ENCODE results near the gene PEX7. TPM values are rescaled to one million over a fixed set of nuclear protein-coding genes. Genes with fewer than 3 reads are reported as not detected.

Gene PEX7
- total RNA-seq, 2 donors from 2014 or later: 11.3 to 12.7 TPM

DNA sequence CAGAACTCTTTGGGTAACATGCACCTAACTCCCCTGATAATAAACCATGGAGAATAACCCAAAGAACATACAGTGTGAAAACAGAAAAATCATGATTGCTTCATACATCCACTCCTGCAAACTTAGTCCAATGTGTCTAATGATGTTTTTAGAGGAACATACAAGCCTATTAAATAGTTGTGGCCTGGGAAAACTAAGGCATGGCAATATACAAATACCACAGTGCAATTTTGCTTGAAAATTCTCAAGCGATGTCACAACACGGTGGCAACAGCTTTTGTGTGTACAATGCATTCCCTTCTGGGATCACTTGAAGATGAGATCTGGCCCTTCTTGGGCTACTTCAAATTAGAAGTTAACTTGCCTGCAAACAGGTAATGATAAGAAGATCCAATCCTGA, 46.8 kb upstream of the PEX7 start:
- TF ChIP-seq, protein P1, sequence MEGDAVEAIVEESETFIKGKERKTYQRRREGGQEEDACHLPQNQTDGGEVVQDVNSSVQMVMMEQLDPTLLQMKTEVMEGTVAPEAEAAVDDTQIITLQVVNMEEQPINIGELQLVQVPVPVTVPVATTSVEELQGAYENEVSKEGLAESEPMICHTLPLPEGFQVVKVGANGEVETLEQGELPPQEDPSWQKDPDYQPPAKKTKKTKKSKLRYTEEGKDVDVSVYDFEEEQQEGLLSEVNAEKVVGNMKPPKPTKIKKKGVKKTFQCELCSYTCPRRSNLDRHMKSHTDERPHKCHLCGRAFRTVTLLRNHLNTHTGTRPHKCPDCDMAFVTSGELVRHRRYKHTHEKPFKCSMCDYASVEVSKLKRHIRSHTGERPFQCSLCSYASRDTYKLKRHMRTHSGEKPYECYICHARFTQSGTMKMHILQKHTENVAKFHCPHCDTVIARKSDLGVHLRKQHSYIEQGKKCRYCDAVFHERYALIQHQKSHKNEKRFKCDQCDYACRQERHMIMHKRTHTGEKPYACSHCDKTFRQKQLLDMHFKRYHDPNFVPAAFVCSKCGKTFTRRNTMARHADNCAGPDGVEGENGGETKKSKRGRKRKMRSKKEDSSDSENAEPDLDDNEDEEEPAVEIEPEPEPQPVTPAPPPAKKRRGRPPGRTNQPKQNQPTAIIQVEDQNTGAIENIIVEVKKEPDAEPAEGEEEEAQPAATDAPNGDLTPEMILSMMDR (IDR thresholded peaks at IDR 0.05): no peak
- Histone ChIP-seq H3K27me3 (no peaks in the 10 kb centered on the region), H3K4me3 (no peak overlapping the region), H3K4me1 (no peaks in the 10 kb centered on the region), H3K27ac (no peak overlapping the region), H3K36me3 (no peaks in the 10 kb centered on the region), H3K9ac (ENCODE audit: low read depth in 2 of 2, low read length in 2 of 2) (no peak overlapping the region), H3K9me3 (no peaks in the 10 kb centered on the region)
- intact Hi-C loops (cut with DNase I): no loop called here
- DNase-seq: no peak

DNA sequence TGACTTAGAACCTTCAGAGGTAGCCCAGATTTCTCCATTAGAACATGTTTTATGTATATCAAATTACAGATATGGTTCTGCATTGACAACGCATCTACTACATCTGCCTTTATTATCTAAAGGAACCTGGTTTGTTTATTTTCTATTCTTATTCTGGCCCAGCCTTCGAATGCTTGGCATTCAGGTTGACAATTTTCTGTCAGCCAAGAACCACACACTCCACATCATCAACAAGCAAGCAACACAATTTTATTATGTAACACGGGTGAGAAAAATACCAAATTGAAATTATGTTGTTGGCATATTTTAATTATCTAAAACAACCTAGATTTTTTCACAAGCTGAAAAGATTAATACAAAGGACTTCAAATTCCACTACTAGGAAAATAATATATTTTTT, 44.7 kb upstream of the PEX7 start:
- TF ChIP-seq, protein P1 (IDR thresholded peaks at IDR 0.05): no peak
- Histone ChIP-seq H3K27me3 (no peaks in the 10 kb centered on the region), H3K27ac (no peak overlapping the region), H3K36me3 (no peaks in the 10 kb centered on the region), H3K4me1 (no peaks in the 10 kb centered on the region), H3K9me3 (no peaks in the 10 kb centered on the region), H3K4me3 (no peak overlapping the region), H3K9ac (ENCODE audit: low read depth in 2 of 2, low read length in 2 of 2) (no peak overlapping the region)
- DNase-seq: no peak
- intact Hi-C loops (cut with DNase I): no loop called here

DNA sequence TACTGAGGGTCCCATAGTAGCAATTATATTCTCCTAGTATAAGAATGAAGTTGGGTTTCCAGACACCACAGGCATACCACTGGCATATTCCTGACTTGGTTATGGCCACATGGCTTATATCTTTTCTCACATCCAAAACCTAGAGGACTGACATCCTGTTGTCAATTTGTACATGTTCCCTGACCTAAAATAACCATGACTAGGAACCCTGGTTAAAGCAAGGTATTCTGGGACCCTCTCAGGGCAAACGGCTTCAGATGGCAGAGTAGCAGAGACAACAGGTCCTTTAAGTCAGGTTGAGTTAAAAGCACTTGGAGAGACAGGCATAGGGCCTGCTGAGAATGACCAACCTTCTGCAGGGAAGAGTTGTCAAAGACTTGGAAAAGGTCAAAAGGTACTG, 42.7 kb upstream of the PEX7 start:
- no peak overlapping the region for H3K9ac ChIP-seq (ENCODE audit: low read depth in 2 of 2, low read length in 2 of 2)
- H3K4me1 ChIP-seq: peaks cover 8% of the 10 kb centered on the region
- DNase-seq: no peak

DNA sequence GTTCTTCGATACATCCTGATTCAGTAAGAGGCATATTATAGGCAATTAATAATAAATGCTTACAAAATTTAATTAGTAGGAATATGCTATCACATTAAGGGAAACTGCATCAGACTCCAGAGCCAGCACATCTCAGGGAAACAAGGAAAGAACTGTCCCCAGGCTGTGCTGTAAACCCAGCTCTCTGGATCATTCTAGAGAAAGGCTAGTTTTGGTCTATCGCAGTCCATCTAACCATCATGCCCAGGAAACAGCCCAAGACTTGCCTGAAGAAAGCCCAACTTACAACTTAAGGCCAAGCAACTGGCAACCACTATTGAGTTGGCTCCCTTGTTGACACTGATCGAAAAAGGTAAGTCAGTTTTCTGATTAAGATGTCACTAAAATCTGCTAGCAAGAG, 41.4 kb upstream of the PEX7 start:
- Histone ChIP-seq H3K27me3 (no peaks in the 10 kb centered on the region), H3K36me3 (no peaks in the 10 kb centered on the region), H3K4me1 (peaks cover 8% of the 10 kb centered on the region), H3K4me3 (no peak overlapping the region), H3K9ac (ENCODE audit: low read depth in 2 of 2, low read length in 2 of 2) (no peak overlapping the region), H3K27ac (no peak overlapping the region), H3K9me3 (no peaks in the 10 kb centered on the region)
- no peak for DNase-seq
- TF ChIP-seq, protein P1 (IDR thresholded peaks at IDR 0.05): no peak
- intact Hi-C loops (cut with DNase I): no loop called here

More for the DNA sequence above, 42.7 kb upstream of the PEX7 start:
- Histone ChIP-seq H3K27ac (no peak overlapping the region), H3K27me3 (no peaks in the 10 kb centered on the region), H3K4me3 (no peak overlapping the region), H3K36me3 (no peaks in the 10 kb centered on the region), H3K9me3 (no peaks in the 10 kb centered on the region)
- TF ChIP-seq, protein P1 (IDR thresholded peaks at IDR 0.05): no peak
- intact Hi-C loops (cut with DNase I): no loop called here

DNA sequence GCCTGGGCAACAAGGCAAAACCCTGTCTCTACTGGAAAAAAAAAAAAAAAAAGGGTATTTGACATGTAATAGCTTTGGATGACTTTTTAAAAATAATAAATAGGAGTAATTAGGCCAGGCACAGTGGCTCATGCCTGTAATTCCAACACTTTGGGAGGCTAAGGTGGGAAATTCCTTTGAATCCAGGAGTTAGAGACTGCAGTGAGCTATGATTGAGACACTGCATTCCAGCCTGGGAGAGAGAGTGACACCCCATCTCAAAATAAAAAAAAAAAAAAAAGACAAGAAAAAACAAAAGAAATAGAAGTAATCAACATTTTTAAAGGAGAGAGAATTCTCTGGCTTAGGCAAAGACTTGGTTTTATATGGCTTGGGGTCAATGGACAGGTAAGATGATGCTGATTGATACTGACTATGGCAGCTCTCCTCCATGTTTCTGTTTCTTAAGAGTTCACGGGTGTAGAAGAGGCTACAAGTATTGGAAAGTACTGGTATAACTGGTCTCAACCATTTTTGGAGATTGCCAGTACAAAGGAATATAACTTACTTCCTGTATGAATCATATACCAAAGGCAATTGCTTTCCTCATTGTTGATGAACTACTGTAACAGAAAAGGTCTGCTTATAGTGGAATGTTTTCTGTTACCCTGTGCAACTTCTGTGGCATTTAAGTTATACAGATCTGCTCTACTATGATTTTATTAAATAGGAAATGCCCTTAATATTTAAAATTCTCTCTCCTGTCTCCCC, 40.2 kb upstream of the PEX7 start:
- H3K4me1 ChIP-seq: peaks cover 11% of the 10 kb centered on the region
- peak overlapping the region; percentile 43 for H3K27ac ChIP-seq
- TF ChIP-seq, protein P1 (IDR thresholded peaks at IDR 0.05): no peak
- no peak for DNase-seq
- H3K27me3 ChIP-seq: no peaks in the 10 kb centered on the region
- H3K9ac ChIP-seq (ENCODE audit: low read depth in 2 of 2, low read length in 2 of 2): no peak overlapping the region
- no peak overlapping the region for H3K4me3 ChIP-seq
- H3K9me3 ChIP-seq: no peaks in the 10 kb centered on the region
- intact Hi-C loops (cut with DNase I): no loop called here
- no peaks in the 10 kb centered on the region for H3K36me3 ChIP-seq

Data from colonic mucosa (tissue), 4 donors.